A549 (cell line): Measurements from ENCODE around the gene FGF14. TPM values are rescaled to one million over a fixed set of nuclear protein-coding genes. Genes with fewer than 3 reads are reported as not detected.

Source experiments
- ATAC-seq, 2 experiments: fragments of 200-7000 bp in 1 of 2; fragments of >200 bp in 1 of 2; cut with Nextera tagmentation in 1 of 2; cut with Tn5 transposase in 1 of 2; 3 replicates each; pipeline versions ENCODE4 v1.8.0 to v1.9.1; 2018 to 2020; ENCODE audit warnings: mild to moderate bottlenecking in 1 of 2, moderate library complexity in 1 of 2
- CTCF ChIA-PET: fragments of 300-600 bp; sonication (Branson Sonifier 250); formaldehyde crosslinking; extraction: SDS; loops from one replicate; lab custom pipeline; 2021; ENCODE audit warnings: antibody characterized with exemption, inconsistent platforms; lab: Yijun Ruan, JAX
- POLR2A ChIA-PET: fragments of 350-600 bp; formaldehyde crosslinking; extraction: SDS; loops from one replicate; lab custom pipeline; 2021; ENCODE audit warnings: antibody characterized with exemption, inconsistent platforms; lab: Yijun Ruan, JAX
- DNase-seq, 2 experiments: peaks; one replicate each; pipeline versions ENCODE4 v3.0.0 to v3.0.0-alpha.2; 2011 to 2016; ENCODE audit warnings: low read depth in 1 of 2, low spot score in 1 of 2
- FAIRE-seq: peaks from 2 replicates; lab custom pipeline; 2011; peaks lifted over from hg19 to GRCh38; lab: Jason Lieb, UNC
- H3K27ac ChIP-seq, 2 experiments: fragments of >200 bp; sonication (Bioruptor Twin); formaldehyde crosslinking; 3 replicates each; pipeline ENCODE4 v1.5.1; 2016 to 2017
- H3K4me1 ChIP-seq: fragments of >200 bp; sonication (Bioruptor Twin); formaldehyde crosslinking; 3 replicates; pipeline ENCODE4 v1.6.1; 2016
- H3K4me2 ChIP-seq: fragments of >200 bp; sonication (Bioruptor Twin); formaldehyde crosslinking; 3 replicates; pipeline ENCODE4 v1.6.1; 2016
- H3K4me3 ChIP-seq: fragments of >200 bp; sonication (Bioruptor Twin); formaldehyde crosslinking; 3 replicates; pipeline ENCODE4 v1.5.1; 2016
- H3K9me3 ChIP-seq: fragments of >200 bp; sonication (Bioruptor Twin); formaldehyde crosslinking; 3 replicates; pipeline ENCODE4 v1.6.1; 2016
- CBX2 ChIP-seq: fragments of 200-600 bp; sonication (generic); IDR thresholded peaks from 2 replicates; pipeline ENCODE4 v1.6.1; 2016; ENCODE audit warnings: low read depth, mild to moderate bottlenecking, borderline replicate concordance
- CBX8 ChIP-seq: fragments of 200-600 bp; sonication (generic); IDR thresholded peaks from 2 replicates; pipeline ENCODE4 v1.6.1; 2016
- EHMT2 ChIP-seq: fragments of 200-600 bp; sonication (generic); IDR thresholded peaks from 2 replicates; pipeline ENCODE4 v1.6.1; 2016; ENCODE audit warnings: antibody characterized with exemption, low read depth, mild to moderate bottlenecking, moderate library complexity
- HDAC2 ChIP-seq: fragments of 200-600 bp; sonication (generic); IDR thresholded peaks from 2 replicates; pipeline ENCODE4 v1.6.1; 2016
- HOXB5 ChIP-seq: fragments of 250-450 bp; sonication (Bioruptor Pico); IDR thresholded peaks from 2 replicates; pipeline ENCODE4 v1.5.0; 2020; ENCODE audit warnings: mild to moderate bottlenecking, moderate library complexity
- JUN ChIP-seq, 2 experiments: fragments of >200 bp; sonication (Bioruptor Twin); formaldehyde crosslinking; IDR thresholded peaks; 2 replicates in 1 of 2; 3 replicates in 1 of 2; pipeline ENCODE4 v1.6.1; 2016 to 2017
- KDM1A ChIP-seq: fragments of 200-600 bp; sonication (generic); IDR thresholded peaks from 2 replicates; pipeline ENCODE4 v1.6.1; 2016; ENCODE audit warnings: low read depth, mild to moderate bottlenecking
- MAZ ChIP-seq: fragments of 150-350 bp; IDR thresholded peaks from 2 replicates; pipeline ENCODE4 v1.6.1; 2014; ENCODE audit warnings: antibody characterized with exemption, low read depth, low read length, borderline replicate concordance
- PHF8 ChIP-seq: fragments of 200-600 bp; sonication (generic); IDR thresholded peaks from 2 replicates; pipeline ENCODE4 v1.6.1; 2016; ENCODE audit warnings: low read depth, mild to moderate bottlenecking, antibody characterized with exemption, moderate library complexity, borderline replicate concordance
- RAD21 ChIP-seq, 2 experiments: fragments of >200 bp in 1 of 2; sonication (Bioruptor Twin) in 1 of 2; formaldehyde crosslinking in 1 of 2; IDR thresholded peaks in 1 of 2; conservative IDR thresholded peaks in 1 of 2; 2 replicates in 1 of 2; 3 replicates in 1 of 2; pipeline ENCODE4 v1.6.1; 2012 to 2018; ENCODE audit warnings: inconsistent platforms in 1 of 2
- RFX5 ChIP-seq: fragments of 450-650 bp; IDR thresholded peaks from 2 replicates; pipeline ENCODE4 v1.7.1; 2014; ENCODE audit warnings: antibody characterized with exemption, mild to moderate bottlenecking, moderate library complexity
- RNF2 ChIP-seq: fragments of 200-600 bp; sonication (generic); IDR thresholded peaks from 2 replicates; pipeline ENCODE4 v1.6.1; 2016; ENCODE audit warnings: low read depth, mild to moderate bottlenecking, antibody characterized with exemption, moderate library complexity, borderline replicate concordance
- TFCP2L1 ChIP-seq: fragments of 250-450 bp; sonication (Bioruptor Pico); IDR thresholded peaks from 2 replicates; pipeline ENCODE4 v1.5.0; 2021; ENCODE audit warnings: mild to moderate bottlenecking
- WGBS: methylation state at CpG from one replicate; pipeline ENCODE4 v1.1.6; 2017; ENCODE audit errors: missing lambda C conversion rate; 5-methylcytosine and 5-hydroxymethylcytosine counted together
- polyA plus RNA-seq, 4 experiments: library from polyadenylated mRNA; depleted of rRNA in 3 of 4; stranded (reverse); fragments of >200 nt; fragmentation: RNase III in 1 of 4; extraction: RNeasy Plus Mini Kit Qiagen cat#74134 plus additional on column Dnase treatment in 1 of 4; gene quantifications; 2 replicates in 3 of 4; 3 replicates in 1 of 4; pipeline ENCODE4 v1.2.3, GENCODE V29; 2011 to 2017
- TF ChIP-seq, protein P1 (sequence below): fragments of 200-600 bp; sonication (generic); IDR thresholded peaks from 2 replicates; pipeline ENCODE4 v1.6.1; 2016; ENCODE audit warnings: antibody characterized with exemption, mild to moderate bottlenecking, moderate library complexity
- TF ChIP-seq, protein P2 (sequence below): fragments of 450-650 bp; IDR thresholded peaks from 2 replicates; pipeline ENCODE4 v1.6.1; 2014; ENCODE audit warnings: antibody characterized with exemption
- TF ChIP-seq, protein P3 (sequence below): fragments of 250-450 bp; sonication (Bioruptor Pico); IDR thresholded peaks from 2 replicates; pipeline ENCODE4 v1.5.0; 2020; ENCODE audit warnings: low read depth, mild to moderate bottlenecking, moderate library complexity
- TF ChIP-seq, protein P4 (sequence below): IDR thresholded peaks from 2 replicates; pipeline ENCODE4 v1.6.1; 2012
- TF ChIP-seq, protein P5 (sequence below): fragments of >200 bp; sonication (Bioruptor Twin); formaldehyde crosslinking; IDR thresholded peaks from 3 replicates; pipeline ENCODE4 v1.5.1; 2016
- TF ChIP-seq, protein P6 (sequence below): IDR thresholded peaks from 2 replicates; pipeline ENCODE4 v1.6.1; 2012; ENCODE audit warnings: low read depth, borderline replicate concordance

The FGF14 gene
- polyA plus RNA-seq, 2 of the 4 experiments (the other 2 are of a cell fraction): not detected

DNA sequence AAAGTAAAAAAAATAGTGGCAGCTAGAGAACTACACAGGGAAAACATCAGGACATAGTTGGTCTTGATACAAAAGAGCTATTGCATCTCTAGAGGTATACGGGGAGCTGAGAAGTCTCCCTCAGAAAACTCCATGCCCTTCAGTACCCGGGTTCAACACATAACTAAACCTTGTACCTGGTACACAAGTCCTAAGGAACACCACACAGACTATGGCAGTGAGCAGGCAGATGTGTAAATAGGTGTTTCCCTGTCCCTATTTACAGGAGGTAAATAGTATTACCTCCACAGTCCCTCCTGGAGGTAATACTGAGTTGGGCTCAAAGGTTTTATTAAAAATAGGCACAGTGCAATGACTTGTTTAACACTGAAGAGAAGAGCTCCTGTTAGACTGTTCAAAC, 5.9 kb downstream of the FGF14 start (continued):
- TF ChIP-seq, protein P1, sequence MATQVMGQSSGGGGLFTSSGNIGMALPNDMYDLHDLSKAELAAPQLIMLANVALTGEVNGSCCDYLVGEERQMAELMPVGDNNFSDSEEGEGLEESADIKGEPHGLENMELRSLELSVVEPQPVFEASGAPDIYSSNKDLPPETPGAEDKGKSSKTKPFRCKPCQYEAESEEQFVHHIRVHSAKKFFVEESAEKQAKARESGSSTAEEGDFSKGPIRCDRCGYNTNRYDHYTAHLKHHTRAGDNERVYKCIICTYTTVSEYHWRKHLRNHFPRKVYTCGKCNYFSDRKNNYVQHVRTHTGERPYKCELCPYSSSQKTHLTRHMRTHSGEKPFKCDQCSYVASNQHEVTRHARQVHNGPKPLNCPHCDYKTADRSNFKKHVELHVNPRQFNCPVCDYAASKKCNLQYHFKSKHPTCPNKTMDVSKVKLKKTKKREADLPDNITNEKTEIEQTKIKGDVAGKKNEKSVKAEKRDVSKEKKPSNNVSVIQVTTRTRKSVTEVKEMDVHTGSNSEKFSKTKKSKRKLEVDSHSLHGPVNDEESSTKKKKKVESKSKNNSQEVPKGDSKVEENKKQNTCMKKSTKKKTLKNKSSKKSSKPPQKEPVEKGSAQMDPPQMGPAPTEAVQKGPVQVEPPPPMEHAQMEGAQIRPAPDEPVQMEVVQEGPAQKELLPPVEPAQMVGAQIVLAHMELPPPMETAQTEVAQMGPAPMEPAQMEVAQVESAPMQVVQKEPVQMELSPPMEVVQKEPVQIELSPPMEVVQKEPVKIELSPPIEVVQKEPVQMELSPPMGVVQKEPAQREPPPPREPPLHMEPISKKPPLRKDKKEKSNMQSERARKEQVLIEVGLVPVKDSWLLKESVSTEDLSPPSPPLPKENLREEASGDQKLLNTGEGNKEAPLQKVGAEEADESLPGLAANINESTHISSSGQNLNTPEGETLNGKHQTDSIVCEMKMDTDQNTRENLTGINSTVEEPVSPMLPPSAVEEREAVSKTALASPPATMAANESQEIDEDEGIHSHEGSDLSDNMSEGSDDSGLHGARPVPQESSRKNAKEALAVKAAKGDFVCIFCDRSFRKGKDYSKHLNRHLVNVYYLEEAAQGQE: no peak
- TF ChIP-seq CBX8: no peak

DNA sequence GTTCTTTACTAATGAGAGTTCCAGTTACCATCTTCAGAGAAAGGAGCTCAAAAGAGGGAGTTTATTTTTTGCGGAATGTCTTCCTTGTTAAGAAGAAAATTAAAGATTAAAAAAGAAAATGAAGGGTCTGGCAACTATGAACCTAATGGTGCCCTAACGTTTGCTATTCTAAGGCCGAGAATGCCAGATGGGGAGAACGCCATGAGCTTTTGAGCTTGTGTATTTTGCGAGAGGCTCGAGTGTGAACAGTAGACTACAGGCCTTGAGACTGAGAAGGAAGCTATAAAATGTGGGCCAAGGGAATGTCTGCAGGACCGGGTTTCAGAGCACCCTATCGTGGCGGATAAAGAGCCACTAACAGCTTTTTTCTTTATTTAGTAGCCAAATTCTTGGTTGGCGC, 6.7 kb downstream of the FGF14 start:
- peak overlapping the region in 1 of 2 experiments; percentile 86; a peak in 4 of 6 replicates for H3K27ac ChIP-seq
- ATAC-seq (no peak), FAIRE-seq (no peak), DNase-seq (no peak)
- no peaks in the 10 kb centered on the region for H3K4me1 ChIP-seq
- peak overlapping the region; percentile 83 for H3K4me2 ChIP-seq
- H3K4me3 ChIP-seq: peak overlapping the region; percentile 57; the same call in 2 of the 3 replicates
- H3K9me3 ChIP-seq: no peaks in the 10 kb centered on the region
- ChIA-PET POLR2A (no interaction called here), CTCF (interaction anchor here (0.7 to 1.6 kb wide), 2 partner anchors 10 to 14 kb away, joined by 3 read pairs; no protein-coding TSS in a partner anchor)
- WGBS: 94% methylated on average over 10 of the region's 10 CpGs
- TF ChIP-seq MAZ: no peak
- TF ChIP-seq, protein P2, sequence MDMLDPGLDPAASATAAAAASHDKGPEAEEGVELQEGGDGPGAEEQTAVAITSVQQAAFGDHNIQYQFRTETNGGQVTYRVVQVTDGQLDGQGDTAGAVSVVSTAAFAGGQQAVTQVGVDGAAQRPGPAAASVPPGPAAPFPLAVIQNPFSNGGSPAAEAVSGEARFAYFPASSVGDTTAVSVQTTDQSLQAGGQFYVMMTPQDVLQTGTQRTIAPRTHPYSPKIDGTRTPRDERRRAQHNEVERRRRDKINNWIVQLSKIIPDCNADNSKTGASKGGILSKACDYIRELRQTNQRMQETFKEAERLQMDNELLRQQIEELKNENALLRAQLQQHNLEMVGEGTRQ: no peak
- TF ChIP-seq, protein P3, sequence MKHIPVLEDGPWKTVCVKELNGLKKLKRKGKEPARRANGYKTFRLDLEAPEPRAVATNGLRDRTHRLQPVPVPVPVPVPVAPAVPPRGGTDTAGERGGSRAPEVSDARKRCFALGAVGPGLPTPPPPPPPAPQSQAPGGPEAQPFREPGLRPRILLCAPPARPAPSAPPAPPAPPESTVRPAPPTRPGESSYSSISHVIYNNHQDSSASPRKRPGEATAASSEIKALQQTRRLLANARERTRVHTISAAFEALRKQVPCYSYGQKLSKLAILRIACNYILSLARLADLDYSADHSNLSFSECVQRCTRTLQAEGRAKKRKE (CRISPR knock-in tag): no peak
- no peak for TF ChIP-seq KDM1A
- TF ChIP-seq CBX2: no peak
- no peak for TF ChIP-seq PHF8

DNA sequence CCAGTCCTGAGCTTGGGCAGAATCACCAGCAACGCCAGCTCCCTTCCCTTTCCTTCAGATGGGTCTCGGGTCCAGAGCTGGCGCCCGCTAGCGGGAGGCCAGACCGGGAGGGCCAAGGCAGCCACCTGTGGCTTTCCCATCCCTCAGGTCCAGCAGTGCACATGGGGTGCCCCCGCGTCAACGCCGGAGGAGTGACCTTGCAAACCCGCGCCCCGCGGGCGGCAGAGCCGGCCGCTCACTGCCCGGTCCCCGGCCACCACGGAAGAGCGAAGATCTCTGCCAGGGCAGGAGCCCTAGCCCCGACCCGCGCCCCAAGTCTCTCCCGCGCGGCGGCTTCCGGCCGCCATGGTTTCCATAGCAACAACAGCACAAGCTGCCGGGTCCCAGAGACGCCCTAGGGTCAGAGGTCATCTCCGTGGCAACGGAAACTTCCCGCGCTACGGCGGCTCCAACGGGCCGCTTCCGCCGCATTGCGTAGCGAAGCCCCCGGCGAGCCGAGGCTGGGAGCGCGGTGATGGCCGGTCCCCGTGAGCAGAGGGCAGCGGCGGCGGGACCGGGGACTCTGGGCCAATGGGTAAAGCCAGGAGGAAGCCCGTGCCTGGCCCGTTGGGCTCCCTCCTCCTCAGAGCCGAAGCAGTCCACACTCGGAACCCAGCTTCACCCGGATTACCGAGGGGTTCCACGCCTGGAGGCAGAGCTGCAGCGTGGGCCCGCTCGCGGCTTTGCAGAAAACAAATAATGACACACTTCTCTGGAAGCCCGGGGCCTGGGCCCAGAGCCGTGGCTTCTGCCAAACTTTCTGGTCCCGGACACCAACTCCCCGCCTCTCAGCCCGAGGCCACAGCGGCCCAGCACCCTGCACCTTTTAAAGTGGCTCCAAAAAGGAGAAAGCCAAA, 7.4 kb downstream of the FGF14 start:
- no peak for FAIRE-seq

More for the DNA sequence above, 7.4 kb downstream of the FGF14 start:
- Histone ChIP-seq H3K4me2 (peak overlapping the region; percentile 83), H3K9me3 (no peaks in the 10 kb centered on the region), H3K4me3 (peak overlapping the region; percentile 57), H3K4me1 (no peaks in the 10 kb centered on the region), H3K27ac (peak overlapping the region; percentile 62 to 86)
- CTCF ChIA-PET: interaction anchor here (0.6 to 1.6 kb wide), 5 partner anchors 9 to 327 kb away, joined by 3 to 4 read pairs (median 3); no protein-coding TSS in a partner anchor
- POLR2A ChIA-PET: no interaction called here
- ATAC-seq (peak; percentile 95 to 97), DNase-seq (peak; percentile 65 to 86)
- 0% methylated on average over 1 of the region's 72 CpGs for WGBS
- TF ChIP-seq PHF8 (peak; percentile 63; the same call in 1 of the 2 replicates), TFCP2L1 (CRISPR knock-in tag) (no peak), RAD21 (conservative IDR thresholded peaks at IDR 0.05 in 1 of 2, IDR thresholded peaks at IDR 0.05 in 1 of 2) (peak; percentile 20 to 25; a peak in 1 of 5 replicates), JUN (IDR thresholded peaks at IDR 0.05) (peak in 1 of 2 experiments; percentile 53; a peak in 2 of 5 replicates), HDAC2 (no peak), RNF2 (no peak), RFX5 (no peak), EHMT2 (no peak), HOXB5 (CRISPR knock-in tag) (peak; percentile 23; the same call in 1 of the 2 replicates)
- TF ChIP-seq, protein P4, sequence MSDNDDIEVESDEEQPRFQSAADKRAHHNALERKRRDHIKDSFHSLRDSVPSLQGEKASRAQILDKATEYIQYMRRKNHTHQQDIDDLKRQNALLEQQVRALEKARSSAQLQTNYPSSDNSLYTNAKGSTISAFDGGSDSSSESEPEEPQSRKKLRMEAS: peak; percentile 92
- TF ChIP-seq, protein P5, sequence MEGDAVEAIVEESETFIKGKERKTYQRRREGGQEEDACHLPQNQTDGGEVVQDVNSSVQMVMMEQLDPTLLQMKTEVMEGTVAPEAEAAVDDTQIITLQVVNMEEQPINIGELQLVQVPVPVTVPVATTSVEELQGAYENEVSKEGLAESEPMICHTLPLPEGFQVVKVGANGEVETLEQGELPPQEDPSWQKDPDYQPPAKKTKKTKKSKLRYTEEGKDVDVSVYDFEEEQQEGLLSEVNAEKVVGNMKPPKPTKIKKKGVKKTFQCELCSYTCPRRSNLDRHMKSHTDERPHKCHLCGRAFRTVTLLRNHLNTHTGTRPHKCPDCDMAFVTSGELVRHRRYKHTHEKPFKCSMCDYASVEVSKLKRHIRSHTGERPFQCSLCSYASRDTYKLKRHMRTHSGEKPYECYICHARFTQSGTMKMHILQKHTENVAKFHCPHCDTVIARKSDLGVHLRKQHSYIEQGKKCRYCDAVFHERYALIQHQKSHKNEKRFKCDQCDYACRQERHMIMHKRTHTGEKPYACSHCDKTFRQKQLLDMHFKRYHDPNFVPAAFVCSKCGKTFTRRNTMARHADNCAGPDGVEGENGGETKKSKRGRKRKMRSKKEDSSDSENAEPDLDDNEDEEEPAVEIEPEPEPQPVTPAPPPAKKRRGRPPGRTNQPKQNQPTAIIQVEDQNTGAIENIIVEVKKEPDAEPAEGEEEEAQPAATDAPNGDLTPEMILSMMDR: peak; percentile 42; the same call in 2 of the 3 replicates
- TF ChIP-seq, protein P6, sequence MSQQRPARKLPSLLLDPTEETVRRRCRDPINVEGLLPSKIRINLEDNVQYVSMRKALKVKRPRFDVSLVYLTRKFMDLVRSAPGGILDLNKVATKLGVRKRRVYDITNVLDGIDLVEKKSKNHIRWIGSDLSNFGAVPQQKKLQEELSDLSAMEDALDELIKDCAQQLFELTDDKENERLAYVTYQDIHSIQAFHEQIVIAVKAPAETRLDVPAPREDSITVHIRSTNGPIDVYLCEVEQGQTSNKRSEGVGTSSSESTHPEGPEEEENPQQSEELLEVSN: peak; percentile 97
